HPDE6-E6E7 (cell line): ENCODE measurements around the gene CUL9.

Source experiments
- DNase-seq: peaks from one replicate; pipeline ENCODE4 v3.0.0; 2011; ENCODE audit warnings: missing footprints; ENCODE audit errors: extremely low spot score

Gene CUL9

GRCh38 chr6:43200541-43200940, 18.5 kb downstream of the CUL9 start:
- no peak for DNase-seq

- DNase-seq, result no peak
Measured at GRCh38 chr6:43202451-43202850, 20.5 kb downstream of the CUL9 start.

GRCh38 chr6:43203029-43203717, 21.2 kb downstream of the CUL9 start:
- no peak for DNase-seq

GRCh38 chr6:43203718-43204095, 21.7 kb downstream of the CUL9 start:
- DNase-seq, result no peak

GRCh38 chr6:43204271-43205105, 22.5 kb downstream of the CUL9 start:
- DNase-seq, result no peak

- no peak for DNase-seq
Measured at GRCh38 chr6:43205849-43206248, 23.9 kb downstream of the CUL9 start.

- DNase-seq, result no peak
Measured at GRCh38 chr6:43207286-43207685, 25.3 kb downstream of the CUL9 start.

- no peak for DNase-seq
Measured at GRCh38 chr6:43211955-43212354, 30.0 kb downstream of the CUL9 start.

GRCh38 chr6:43213431-43213830, 31.4 kb downstream of the CUL9 start:
- DNase-seq, result no peak

GRCh38 chr6:43215066-43215465, 33.1 kb downstream of the CUL9 start:
- DNase-seq, result no peak

- no peak for DNase-seq
Measured at GRCh38 chr6:43216200-43216599, 34.2 kb downstream of the CUL9 start.

GRCh38 chr6:43217351-43217750, 35.4 kb downstream of the CUL9 start:
- DNase-seq, result no peak

- DNase-seq, result no peak
Measured at GRCh38 chr6:43219119-43219518, 37.1 kb downstream of the CUL9 start.

GRCh38 chr6:43219814-43220213, 37.8 kb downstream of the CUL9 start:
- DNase-seq, result no peak

GRCh38 chr6:43220439-43220951, 38.5 kb downstream of the CUL9 start:
- no peak for DNase-seq

GRCh38 chr6:43221046-43221972, 39.3 kb downstream of the CUL9 start:
- no peak for DNase-seq

- no peak for DNase-seq
Measured at GRCh38 chr6:43222418-43223059, 40.5 kb downstream of the CUL9 start.

- no peak for DNase-seq
Measured at GRCh38 chr6:43223175-43223574, 41.2 kb downstream of the CUL9 start.

- no peak for DNase-seq
Measured at GRCh38 chr6:43226192-43226851, 44.3 kb downstream of the CUL9 start.

GRCh38 chr6:43228951-43229802, 47.2 kb downstream of the CUL9 start, which contains the start of gene DNPH1:
Gene DNPH1 (minus strand): TSS chr6:43229481. CDS start chr6:43229456, 25 bp downstream.
- DNase-seq, result peak; percentile 82
